HepG2 (cell line): Measurements from ENCODE around the gene CALML5. TPM values are rescaled to one million over a fixed set of nuclear protein-coding genes. Genes with fewer than 3 reads are reported as not detected.

Source experiments
- ATAC-seq: fragments of 200-7000 bp; cut with Tn5 transposase; 3 replicates; pipeline ENCODE4 v1.9.1; 2020; ENCODE audit warnings: mild to moderate bottlenecking, moderate library complexity
- BruUV-seq: library from RNA; stranded (reverse); fragments of 400-500 nt; replicated peaks from 2 replicates; lab custom pipeline; 2021; lab: Mats Ljungman, UMichigan
- CTCF ChIA-PET: fragments of 300-600 bp; formaldehyde crosslinking; extraction: SDS; loops from one replicate; lab custom pipeline; 2021; ENCODE audit warnings: low total read pairs, inconsistent platforms, low intra/inter-chr PET ratio; lab: Yijun Ruan, JAX
- POLR2A ChIA-PET: fragments of 350-600 bp; sonication (Branson Sonifier 250); formaldehyde crosslinking; loops from one replicate; lab custom pipeline; 2020; ENCODE audit warnings: antibody characterized with exemption, inconsistent platforms; lab: Yijun Ruan, JAX
- DNase-seq: peaks from one replicate; pipeline ENCODE4 v3.0.0-alpha.2; 2015; ENCODE audit warnings: low spot score
- FAIRE-seq: peaks from 3 replicates; lab custom pipeline; 2011; peaks lifted over from hg19 to GRCh38; lab: Jason Lieb, UNC
- H2AFZ ChIP-seq: one replicate; pipeline ENCODE4 v1.6.1; 2011; ENCODE audit warnings: low read length, inconsistent platforms
- H3K27ac ChIP-seq: fragments of 300-600 bp; 3 replicates; pipeline ENCODE4 v1.8.0; 2011; ENCODE audit warnings: mixed run types, mild to moderate bottlenecking, mixed read lengths, low read length, inconsistent platforms; ENCODE audit not compliant: insufficient read depth; ENCODE audit errors: extremely low read length
- H3K27me3 ChIP-seq, 2 experiments: fragments of 200-600 bp in 1 of 2; 2 replicates in 1 of 2; 3 replicates in 1 of 2; pipeline versions ENCODE4 v1.6.0 to v1.8.0; 2011; ENCODE audit warnings: low read length in 2 of 2, mild to moderate bottlenecking in 2 of 2, moderate library complexity in 2 of 2, inconsistent platforms in 1 of 2; ENCODE audit not compliant: insufficient read depth in 2 of 2, control insufficient read depth in 1 of 2
- H3K36me3 ChIP-seq, 2 experiments: fragments of 200-600 bp in 1 of 2; replicated peaks in 1 of 2; 2 replicates in 1 of 2; 3 replicates in 1 of 2; pipeline versions ENCODE4 v1.5.1 to v1.8.0; 2011; ENCODE audit warnings: low read length in 2 of 2, inconsistent platforms in 1 of 2; ENCODE audit not compliant: insufficient read depth in 2 of 2, control insufficient read depth in 1 of 2
- H3K4me1 ChIP-seq: 2 replicates; pipeline ENCODE4 v1.5.1; 2012; ENCODE audit warnings: low read length, inconsistent platforms; ENCODE audit not compliant: insufficient read depth
- H3K4me2 ChIP-seq: 2 replicates; pipeline ENCODE4 v1.6.0; 2011; ENCODE audit warnings: low read depth, low read length, inconsistent platforms
- H3K4me3 ChIP-seq, 3 experiments: fragments of 200-600 bp in 1 of 3; sonication (generic), shearing (Covaris generic) in 1 of 3; replicated peaks in 1 of 3; 2 replicates each; pipeline ENCODE4 v1.5.1; 2011 to 2016; ENCODE audit warnings: low read length in 3 of 3, inconsistent platforms in 2 of 3, low read depth in 2 of 3, mild to moderate bottlenecking in 2 of 3, control low read depth in 1 of 3, mixed read lengths in 1 of 3; ENCODE audit not compliant: insufficient read depth in 1 of 3
- H3K79me2 ChIP-seq: one replicate; pipeline ENCODE4 v1.6.1; 2011; ENCODE audit warnings: low read length, inconsistent platforms; ENCODE audit not compliant: insufficient read depth
- H3K9ac ChIP-seq: 2 replicates; pipeline ENCODE4 v1.6.0; 2011; ENCODE audit warnings: mild to moderate bottlenecking, low read depth, low read length, inconsistent platforms; ENCODE audit not compliant: insufficient read depth
- H3K9me3 ChIP-seq: 2 replicates; pipeline ENCODE4 v1.5.1; 2012; ENCODE audit warnings: mild to moderate bottlenecking, low read length
- H4K20me1 ChIP-seq: 2 replicates; pipeline ENCODE4 v1.6.0; 2011; ENCODE audit warnings: inconsistent platforms, mild to moderate bottlenecking, low read length, moderate library complexity; ENCODE audit not compliant: insufficient read depth
- BORCS8-MEF2B ChIP-seq: sonication (generic); formaldehyde crosslinking; IDR thresholded peaks from 2 replicates; pipeline ENCODE4 v1.8.0; 2022; ENCODE audit warnings: mild to moderate bottlenecking, missing genetic modification reagents
- LRRFIP1 ChIP-seq: sonication (generic); formaldehyde crosslinking; conservative IDR thresholded peaks from 2 replicates; pipeline ENCODE4 v1.4.0; 2020; ENCODE audit warnings: missing genetic modification reagents
- NCOA5 ChIP-seq: sonication (generic); formaldehyde crosslinking; IDR thresholded peaks from 2 replicates; pipeline ENCODE4 v1.4.0; 2020; ENCODE audit warnings: missing genetic modification reagents
- NFRKB ChIP-seq: fragments of 450-650 bp; IDR thresholded peaks from 2 replicates; pipeline ENCODE4 v1.6.1; 2017
- PHF5A ChIP-seq: IDR thresholded peaks from one replicate; pipeline ENCODE4 v1.6.1; 2018; ENCODE audit warnings: low read depth, missing genetic modification reagents; ENCODE audit not compliant: unreplicated experiment
- REL ChIP-seq: sonication (generic); formaldehyde crosslinking; conservative IDR thresholded peaks from 2 replicates; pipeline ENCODE4 v1.8.0; 2022; ENCODE audit warnings: mild to moderate bottlenecking, missing genetic modification reagents, moderate library complexity
- RORA ChIP-seq: sonication (generic); formaldehyde crosslinking; IDR thresholded peaks from 2 replicates; pipeline ENCODE4 v1.5.0; 2020; ENCODE audit warnings: mild to moderate bottlenecking, missing genetic modification reagents, moderate library complexity
- SMAD9 ChIP-seq: sonication (generic); formaldehyde crosslinking; IDR thresholded peaks from 2 replicates; pipeline ENCODE4 v1.5.1; 2020; ENCODE audit warnings: mild to moderate bottlenecking, missing genetic modification reagents
- STAG1 ChIP-seq: sonication (generic); formaldehyde crosslinking; IDR thresholded peaks from 2 replicates; pipeline ENCODE4 v1.4.0; 2020; ENCODE audit warnings: missing genetic modification reagents
- WIZ ChIP-seq: sonication (generic); formaldehyde crosslinking; IDR thresholded peaks from 2 replicates; pipeline ENCODE4 v1.5.1; 2020; ENCODE audit warnings: mild to moderate bottlenecking, missing genetic modification reagents
- ZFY ChIP-seq: sonication (generic); formaldehyde crosslinking; IDR thresholded peaks from 2 replicates; pipeline ENCODE4 v1.4.0; 2020; ENCODE audit warnings: missing genetic modification reagents
- WGBS: methylation state at CpG from one replicate; pipeline ENCODE4 v1.1.6; 2017; ENCODE audit warnings: low lambda C conversion rate; 5-methylcytosine and 5-hydroxymethylcytosine counted together
- in situ Hi-C: cut with HindIII; loops from 2 replicates; pipeline ENCODE4 v1.10.0; 2017; ENCODE audit warnings: low pct_unique_long_range_greater_than_20kb; ENCODE audit not compliant: extremely low pct_ligation_motif_present
- intact Hi-C: fragments of 100-400 bp; cut with micrococcal nuclease; formaldehyde crosslinking; loops from one replicate; pipeline ENCODE4 v1.10.0; 2022; ENCODE audit not compliant: unreplicated experiment
- polyA plus RNA-seq, 8 experiments: library from polyadenylated mRNA; depleted of rRNA in 3 of 8; stranded (reverse) in 7 of 8; unstranded in 1 of 8; fragments of >200 nt; fragmentation: Illumina TruSeq in 4 of 8; extraction: Trizol in 4 of 8; gene quantifications; 2 replicates each; pipeline versions ENCODE4 v1.2.1 to v1.2.3, GENCODE V29; 2011 to 2016; ENCODE audit warnings: low read depth in 4 of 8, missing spikeins in 1 of 8, mixed read lengths in 1 of 8; ENCODE audit not compliant: insufficient read depth in 1 of 8
- total RNA-seq, 5 experiments: library from RNA; depleted of rRNA; stranded (reverse); fragments of >200 nt; fragmentation: Illumina TruSeq; extraction: Trizol; gene quantifications; 2 replicates each; pipeline ENCODE4 v1.2.3, GENCODE V29; 2016; ENCODE audit warnings: low read depth in 1 of 5
- TF ChIP-seq, protein P1 (sequence below): sonication (generic); formaldehyde crosslinking; IDR thresholded peaks from 2 replicates; pipeline ENCODE4 v1.9.0; 2021; ENCODE audit warnings: missing genetic modification reagents, mild to moderate bottlenecking, borderline replicate concordance

The CALML5 gene
- total and polyA plus RNA-seq, 2 of the 13 experiments (the other 11 are each of a cell fraction or from before 2014, with no cell fraction given), result not detected

GRCh38 chr10:5479481-5480161, 19.7 kb downstream of the CALML5 start (continued):
- no peak for TF ChIP-seq WIZ
- no peak for TF ChIP-seq REL (CRISPR knock-in tag)
- no peak for TF ChIP-seq RORA (CRISPR knock-in tag)
- no peak for TF ChIP-seq PHF5A (CRISPR knock-in tag)
- TF ChIP-seq NCOA5 (CRISPR knock-in tag), result no peak

DNA sequence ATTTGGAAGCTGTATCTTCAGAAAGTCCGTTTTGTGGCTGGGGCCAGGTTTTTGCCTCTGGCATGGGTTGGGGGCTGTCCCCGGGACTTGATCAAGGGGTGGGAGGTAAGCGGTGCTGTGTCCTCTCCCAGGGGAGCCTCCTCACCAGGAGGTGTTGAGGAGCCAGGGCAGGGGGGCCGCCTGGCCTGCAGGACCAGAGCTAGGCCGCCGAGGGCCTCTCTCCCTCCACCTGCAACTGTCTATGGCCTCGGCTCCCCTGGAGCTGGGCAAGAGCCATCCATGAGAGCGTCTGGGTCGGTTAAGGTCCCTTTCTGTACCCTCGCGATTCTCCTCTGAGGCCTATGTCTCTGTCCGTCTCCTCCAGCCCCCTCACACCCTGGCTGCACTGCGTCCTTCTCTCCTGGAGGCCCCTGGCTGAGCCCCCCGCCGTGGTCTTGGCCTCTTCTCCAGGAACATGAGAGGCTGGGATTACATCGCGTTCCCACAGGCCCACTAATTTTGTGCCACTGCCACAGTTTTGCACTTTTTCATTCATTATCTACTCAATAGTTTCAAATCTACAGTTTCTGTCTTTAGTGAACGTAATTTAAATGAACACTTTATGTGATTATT, 20.6 kb downstream of the CALML5 start:
- Histone ChIP-seq H4K20me1 (no peaks in the 10 kb centered on the region), H3K9ac (no peak overlapping the region), H3K36me3 (no peaks in the 10 kb centered on the region), H3K79me2 (no peaks in the 10 kb centered on the region), H3K4me2 (no peak overlapping the region), H3K27ac (no peak overlapping the region), H3K4me3 (no peak overlapping the region), H2AFZ (no peak overlapping the region), H3K4me1 (peaks cover 49% of the 10 kb centered on the region), H3K9me3 (no peaks in the 10 kb centered on the region), H3K27me3 (peaks cover 3 to 26% of the 10 kb centered on the region in 2 experiments; a peak in 3 of 5 replicates)
- in situ Hi-C loops, result no loop called here
- WGBS, result 57% methylated on average over 11 of the region's 18 CpGs
- intact Hi-C loops, result loop anchor here (2.0 kb wide), 1 partner anchor 78 kb away; no protein-coding TSS in a partner anchor
- no TSS peak for BruUV-seq
- no peak for FAIRE-seq
- ChIA-PET CTCF (no interaction called here), POLR2A (no interaction called here)
- ATAC-seq, result peak; percentile 64
- no peak for DNase-seq
- TF ChIP-seq STAG1 (CRISPR knock-in tag) (0 out of 2 replicates have a peak, but pooled peaks have one; percentile 13), NFRKB (no peak), BORCS8-MEF2B (CRISPR knock-in tag) (no peak), SMAD9 (CRISPR knock-in tag) (no peak), ZFY (CRISPR knock-in tag) (no peak), LRRFIP1 (no peak)
- TF ChIP-seq, protein P1, sequence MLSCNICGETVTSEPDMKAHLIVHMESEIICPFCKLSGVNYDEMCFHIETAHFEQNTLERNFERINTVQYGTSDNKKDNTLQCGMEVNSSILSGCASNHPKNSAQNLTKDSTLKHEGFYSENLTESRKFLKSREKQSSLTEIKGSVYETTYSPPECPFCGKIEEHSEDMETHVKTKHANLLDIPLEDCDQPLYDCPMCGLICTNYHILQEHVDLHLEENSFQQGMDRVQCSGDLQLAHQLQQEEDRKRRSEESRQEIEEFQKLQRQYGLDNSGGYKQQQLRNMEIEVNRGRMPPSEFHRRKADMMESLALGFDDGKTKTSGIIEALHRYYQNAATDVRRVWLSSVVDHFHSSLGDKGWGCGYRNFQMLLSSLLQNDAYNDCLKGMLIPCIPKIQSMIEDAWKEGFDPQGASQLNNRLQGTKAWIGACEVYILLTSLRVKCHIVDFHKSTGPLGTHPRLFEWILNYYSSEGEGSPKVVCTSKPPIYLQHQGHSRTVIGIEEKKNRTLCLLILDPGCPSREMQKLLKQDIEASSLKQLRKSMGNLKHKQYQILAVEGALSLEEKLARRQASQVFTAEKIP (CRISPR knock-in tag), result no peak
